CD14-positive monocyte (primary cell): ENCODE results near the gene SIAH3. TPM values are rescaled to one million over a fixed set of nuclear protein-coding genes. Genes with fewer than 3 reads are reported as not detected.

Experiments used
- DNase-seq, 3 donors: peaks; one replicate each; pipeline ENCODE4 v3.0.0-alpha.2; 2011 to 2022
- H2AFZ ChIP-seq: 2 replicates; pipeline ENCODE4 v1.6.0; 2012; ENCODE audit warnings: mild to moderate bottlenecking, low read depth, low read length, inconsistent platforms; ENCODE audit not compliant: insufficient read depth, poor library complexity, severe bottlenecking
- H3K27ac ChIP-seq, 2 donors: 1 replicate in 1 of 2; 2 replicates in 1 of 2; pipeline ENCODE4 v1.5.1; 2012 to 2013; ENCODE audit warnings: low read length in 2 of 2, control low read depth in 1 of 2, inconsistent platforms in 1 of 2, low read depth in 1 of 2, mild to moderate bottlenecking in 1 of 2
- H3K27me3 ChIP-seq, 2 donors: one replicate each; pipeline versions ENCODE4 v1.6.0 to v1.6.1; 2011 to 2013; ENCODE audit warnings: low read length in 2 of 2; ENCODE audit not compliant: control insufficient read depth in 2 of 2, insufficient read depth in 2 of 2
- H3K36me3 ChIP-seq, 2 donors: replicated peaks in 1 of 2; 1 replicate in 1 of 2; 2 replicates in 1 of 2; pipeline versions ENCODE4 v1.5.1 to v1.6.1; 2012 to 2013; ENCODE audit warnings: low read length in 2 of 2, control low read depth in 1 of 2, inconsistent platforms in 1 of 2, mild to moderate bottlenecking in 1 of 2; ENCODE audit not compliant: insufficient read depth in 2 of 2, control insufficient read depth in 1 of 2
- H3K4me1 ChIP-seq, 2 donors: 1 replicate in 1 of 2; 2 replicates in 1 of 2; pipeline versions ENCODE4 v1.5.1 to v1.6.1; 2012 to 2013; ENCODE audit warnings: low read length in 2 of 2, control low read depth in 1 of 2, inconsistent platforms in 1 of 2, mild to moderate bottlenecking in 1 of 2, moderate library complexity in 1 of 2; ENCODE audit not compliant: insufficient read depth in 2 of 2, control insufficient read depth in 1 of 2
- H3K4me2 ChIP-seq: replicated peaks from 2 replicates; pipeline ENCODE3; 2012; ENCODE audit warnings: low read length, moderate library complexity, mild to moderate bottlenecking; ENCODE audit not compliant: poor library complexity, severe bottlenecking; ENCODE audit errors: extremely low read depth
- H3K4me3 ChIP-seq, 3 experiments: fragments of 200-600 bp in 1 of 3; sonication (generic) in 1 of 3; replicated peaks in 1 of 3; 1 replicate in 2 of 3; 2 replicates in 1 of 3; pipeline ENCODE4 v1.5.1; 2011 to 2013; ENCODE audit warnings: low read length in 3 of 3, mild to moderate bottlenecking in 3 of 3, control low read depth in 2 of 3, low read depth in 2 of 3, inconsistent platforms in 1 of 3, moderate library complexity in 1 of 3
- H3K79me2 ChIP-seq: 2 replicates; pipeline ENCODE4 v1.6.0; 2012; ENCODE audit warnings: mild to moderate bottlenecking, control low read depth, inconsistent platforms, low read length, moderate library complexity; ENCODE audit not compliant: insufficient read depth
- H3K9ac ChIP-seq: 2 replicates; pipeline ENCODE4 v1.6.0; 2017; ENCODE audit warnings: low read length, mild to moderate bottlenecking; ENCODE audit not compliant: insufficient read depth, poor library complexity, severe bottlenecking
- H3K9me3 ChIP-seq, 2 donors: replicated peaks in 1 of 2; 1 replicate in 1 of 2; 2 replicates in 1 of 2; pipeline versions ENCODE4 v1.5.1 to v1.6.1; 2012 to 2013; ENCODE audit warnings: low read length in 2 of 2, control low read depth in 1 of 2; ENCODE audit not compliant: control insufficient read depth in 1 of 2, insufficient read depth in 1 of 2
- H4K20me1 ChIP-seq: 2 replicates; pipeline ENCODE4 v1.6.0; 2012; ENCODE audit warnings: mild to moderate bottlenecking, low read length, control low read depth, moderate library complexity; ENCODE audit not compliant: insufficient read depth
- H3K27ac Mint-ChIP-seq, 7 donors: one replicate each; pipeline ENCODE4 v1.8.0; 2020; ENCODE audit warnings: mild to moderate bottlenecking in 7 of 7, mixed read lengths in 7 of 7, moderate library complexity in 6 of 7, inconsistent platforms in 2 of 7
- H3K27me3 Mint-ChIP-seq, 3 donors: one replicate each; pipeline ENCODE4 v1.8.0; 2021 to 2022; ENCODE audit warnings: low read depth in 3 of 3, mild to moderate bottlenecking in 3 of 3, mixed read lengths in 3 of 3, moderate library complexity in 3 of 3, inconsistent platforms in 1 of 3
- H3K36me3 Mint-ChIP-seq, 2 donors: one replicate each; pipeline ENCODE4 v1.8.0; 2020; ENCODE audit warnings: mixed read lengths in 2 of 2, inconsistent platforms in 1 of 2, mild to moderate bottlenecking in 1 of 2
- H3K4me1 Mint-ChIP-seq: one replicate; pipeline ENCODE4 v1.8.0; 2020; ENCODE audit warnings: mild to moderate bottlenecking, mixed read lengths
- H3K4me3 Mint-ChIP-seq, 2 donors: one replicate each; pipeline ENCODE4 v1.8.0; 2020; ENCODE audit warnings: mild to moderate bottlenecking in 2 of 2, mixed read lengths in 2 of 2, moderate library complexity in 1 of 2
- H3K9me3 Mint-ChIP-seq, 7 donors: one replicate each; pipeline ENCODE4 v1.8.0; 2020 to 2022; ENCODE audit warnings: mixed read lengths in 7 of 7, mild to moderate bottlenecking in 6 of 7, moderate library complexity in 6 of 7, inconsistent platforms in 2 of 7
- WGBS: methylation state at CpG from one replicate; pipeline ENCODE4 v1.1.5; 2013; ENCODE audit warnings: missing lambda C conversion rate; ENCODE audit not compliant: insufficient coverage; 5-methylcytosine and 5-hydroxymethylcytosine counted together
- intact Hi-C, 2 donors: fragments of 100-400 bp; cut with micrococcal nuclease; formaldehyde crosslinking; loops; one replicate each; pipeline versions ENCODE4 v1.15.0 to v1.15.1; 2023
- polyA plus RNA-seq, 3 donors: library from polyadenylated mRNA; depleted of rRNA in 1 of 3; unstranded in 2 of 3; stranded (reverse) in 1 of 3; fragments of 300-500 nt in 2 of 3; fragments of >200 nt in 1 of 3; fragmentation: Illumina TruSeq in 2 of 3; gene quantifications; 1 replicate in 2 of 3; 2 replicates in 1 of 3; pipeline ENCODE4 v1.2.3, GENCODE V29; 2012 to 2021
- TF ChIP-seq, protein P1 (sequence below): fragments of 200-600 bp; IDR thresholded peaks from one replicate; pipeline ENCODE4 v1.8.0; 2022; ENCODE audit warnings: antibody characterized with exemption, mild to moderate bottlenecking

Gene SIAH3
- polyA plus RNA-seq, 3 donors: not detected

DNA sequence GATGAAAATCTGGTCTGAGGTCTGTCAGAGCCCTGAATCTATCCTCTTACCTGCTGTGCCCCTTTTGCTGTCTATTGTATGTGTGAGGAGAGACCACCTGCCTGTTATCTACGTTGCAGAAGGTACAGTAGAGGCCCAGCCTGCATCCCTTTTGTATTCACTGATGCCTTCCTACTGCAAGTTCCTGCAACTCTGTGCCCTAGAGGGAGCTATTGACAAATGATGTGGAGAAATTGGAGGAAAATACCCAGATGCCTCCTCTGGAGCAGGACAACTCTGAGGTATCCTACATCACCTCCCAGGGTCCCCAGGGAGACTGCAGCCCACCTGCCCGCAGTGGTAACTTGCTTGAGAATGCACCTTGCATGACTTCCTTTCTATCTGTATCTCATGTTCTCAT is 33.7 kb downstream of the SIAH3 start:
- H3K4me3 Mint-ChIP-seq: no peak overlapping the region
- intact Hi-C loops: no loop called here
- 88% methylated on average over 1 of the region's 2 CpGs for WGBS
- TF ChIP-seq, protein P1, sequence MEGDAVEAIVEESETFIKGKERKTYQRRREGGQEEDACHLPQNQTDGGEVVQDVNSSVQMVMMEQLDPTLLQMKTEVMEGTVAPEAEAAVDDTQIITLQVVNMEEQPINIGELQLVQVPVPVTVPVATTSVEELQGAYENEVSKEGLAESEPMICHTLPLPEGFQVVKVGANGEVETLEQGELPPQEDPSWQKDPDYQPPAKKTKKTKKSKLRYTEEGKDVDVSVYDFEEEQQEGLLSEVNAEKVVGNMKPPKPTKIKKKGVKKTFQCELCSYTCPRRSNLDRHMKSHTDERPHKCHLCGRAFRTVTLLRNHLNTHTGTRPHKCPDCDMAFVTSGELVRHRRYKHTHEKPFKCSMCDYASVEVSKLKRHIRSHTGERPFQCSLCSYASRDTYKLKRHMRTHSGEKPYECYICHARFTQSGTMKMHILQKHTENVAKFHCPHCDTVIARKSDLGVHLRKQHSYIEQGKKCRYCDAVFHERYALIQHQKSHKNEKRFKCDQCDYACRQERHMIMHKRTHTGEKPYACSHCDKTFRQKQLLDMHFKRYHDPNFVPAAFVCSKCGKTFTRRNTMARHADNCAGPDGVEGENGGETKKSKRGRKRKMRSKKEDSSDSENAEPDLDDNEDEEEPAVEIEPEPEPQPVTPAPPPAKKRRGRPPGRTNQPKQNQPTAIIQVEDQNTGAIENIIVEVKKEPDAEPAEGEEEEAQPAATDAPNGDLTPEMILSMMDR: no peak
- H3K27ac Mint-ChIP-seq: no peak overlapping the region
- peaks cover 0 to 4% (median 0%) of the 10 kb centered on the region in 7 donors for H3K9me3 Mint-ChIP-seq
- no peak overlapping the region for H3K9ac ChIP-seq
- no peaks in the 10 kb centered on the region for H3K79me2 ChIP-seq
- H3K4me1 ChIP-seq: no peaks in the 10 kb centered on the region
- no peaks in the 10 kb centered on the region for H3K36me3 Mint-ChIP-seq
- no peak for DNase-seq
- H3K27me3 Mint-ChIP-seq: peaks cover 0 to 3% (median 0%) of the 10 kb centered on the region in 3 donors
- H3K36me3 ChIP-seq: no peaks in the 10 kb centered on the region
- no peaks in the 10 kb centered on the region for H3K9me3 ChIP-seq
- no peak overlapping the region for H3K4me2 ChIP-seq
- H3K4me3 ChIP-seq: no peak overlapping the region
- no peaks in the 10 kb centered on the region for H3K27me3 ChIP-seq
- no peak overlapping the region for H3K27ac ChIP-seq
- no peak overlapping the region for H2AFZ ChIP-seq
- no peaks in the 10 kb centered on the region for H4K20me1 ChIP-seq
- H3K4me1 Mint-ChIP-seq: no peaks in the 10 kb centered on the region

DNA sequence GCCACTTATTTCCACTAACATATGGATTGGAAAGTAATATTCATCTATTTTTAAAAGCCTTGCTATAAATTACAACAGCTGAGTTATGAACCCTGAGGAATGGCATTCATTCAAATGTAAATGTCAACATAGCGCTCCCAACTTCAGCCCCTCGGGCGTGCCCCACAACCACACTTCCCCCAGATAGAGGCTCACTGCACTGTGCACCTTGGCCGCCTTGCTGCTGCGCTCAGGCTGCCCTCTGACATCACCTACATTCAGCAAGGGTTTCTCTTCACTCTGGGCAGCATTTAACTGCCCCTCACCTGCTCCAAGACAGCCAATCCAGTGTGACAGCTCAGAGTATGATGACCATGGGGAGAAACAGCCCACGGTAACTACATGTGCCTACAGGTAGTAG is 35.1 kb downstream of the SIAH3 start:
- H3K27ac ChIP-seq: no peak overlapping the region
- TF ChIP-seq, protein P1: no peak
- Mint-ChIP-seq H3K27ac (no peak overlapping the region), H3K4me3 (no peak overlapping the region), H3K9me3 (peaks cover 0 to 4% (median 0%) of the 10 kb centered on the region in 7 donors), H3K4me1 (no peaks in the 10 kb centered on the region), H3K27me3 (peaks cover 0 to 3% (median 0%) of the 10 kb centered on the region in 3 donors), H3K36me3 (no peaks in the 10 kb centered on the region)
- H2AFZ ChIP-seq: no peak overlapping the region
- H3K79me2 ChIP-seq: no peaks in the 10 kb centered on the region
- no peaks in the 10 kb centered on the region for H3K36me3 ChIP-seq
- WGBS: 100% methylated on average over 1 of the region's 6 CpGs
- intact Hi-C loops: no loop called here
- no peak overlapping the region for H3K4me2 ChIP-seq
- H4K20me1 ChIP-seq: no peaks in the 10 kb centered on the region
- no peaks in the 10 kb centered on the region for H3K27me3 ChIP-seq
- no peaks in the 10 kb centered on the region for H3K9me3 ChIP-seq
- no peak for DNase-seq
- H3K4me1 ChIP-seq: no peaks in the 10 kb centered on the region
- no peak overlapping the region for H3K9ac ChIP-seq
- H3K4me3 ChIP-seq: no peak overlapping the region
